ENCODE results near the gene FAM78A. TPM values are rescaled to one million over a fixed set of nuclear protein-coding genes. Genes with fewer than 3 reads are reported as not detected.

FAM78A gene
- total and polyA plus RNA-seq, 2 of the 8 experiments (the other 6 are each of a cell fraction or from before 2014, with no cell fraction given) = 3.1 TPM

- CTCF ChIA-PET (ENCODE audit: partially characterized antibody) = interaction anchor here (0.8 kb wide), 1 partner anchor 24 kb away, joined by 5 read pairs; no protein-coding TSS in a partner anchor
- TF ChIP-seq CBX5 (IDR thresholded peaks at IDR 0.05; ENCODE audit: low read depth, low read length) (no peak), TAF7 (optimal IDR thresholded peaks at IDR 0.05; ENCODE audit: borderline replicate concordance, low read depth, low read length) (no peak), SIN3A (conservative IDR thresholded peaks at IDR 0.05 in 1 of 2, IDR thresholded peaks at IDR 0.05 in 1 of 2; ENCODE audit: low read depth in 1 of 2, low read length in 2 of 2) (no peak), BCL11A (IDR thresholded peaks at IDR 0.05; ENCODE audit: low read depth in 2 of 2, low read length in 2 of 2) (no peak), RNF2 (IDR thresholded peaks at IDR 0.05; ENCODE audit: borderline replicate concordance, low read depth, low read length, missing control alignments, poor library complexity, severe bottlenecking) (no peak), MAFK (IDR thresholded peaks at IDR 0.05; ENCODE audit: low read depth, low read length) (no peak), SP1 (IDR thresholded peaks at IDR 0.05; ENCODE audit: low read depth, low read length) (no peak), CBX8 (IDR thresholded peaks at IDR 0.05; ENCODE audit: borderline replicate concordance, low read depth, low read length) (no peak), CTCF (IDR thresholded peaks at IDR 0.05; ENCODE audit: control extremely low read depth in 1 of 3, insufficient read depth in 1 of 3, low read depth in 1 of 3, low read length in 3 of 3) (no peak), ASH2L (IDR thresholded peaks at IDR 0.05; ENCODE audit: low read length) (no peak)
- TF ChIP-seq, protein P1, sequence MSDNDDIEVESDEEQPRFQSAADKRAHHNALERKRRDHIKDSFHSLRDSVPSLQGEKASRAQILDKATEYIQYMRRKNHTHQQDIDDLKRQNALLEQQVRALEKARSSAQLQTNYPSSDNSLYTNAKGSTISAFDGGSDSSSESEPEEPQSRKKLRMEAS (IDR thresholded peaks at IDR 0.05) = no peak
Observed at GRCh38 chr9:131312246-131312645, 35.9 kb upstream of the FAM78A start.

More at GRCh38 chr9:131312246-131312645, 35.9 kb upstream of the FAM78A start:
- H2BK20ac ChIP-seq (ENCODE audit: low read length) = no peak overlapping the region
- no peak overlapping the region for H3K27ac ChIP-seq (ENCODE audit: low read depth, low read length)
- H4K8ac ChIP-seq (ENCODE audit: extremely low read depth, insufficient read depth, low read length) = no peak overlapping the region
- H2BK5ac ChIP-seq (ENCODE audit: low read depth, low read length) = no peak overlapping the region
- H3K14ac ChIP-seq (ENCODE audit: insufficient read length) = no peak overlapping the region
- H3K4ac ChIP-seq (replicated peaks; ENCODE audit: insufficient read length, low read depth, low read length) = no peak overlapping the region
- no peaks in the 10 kb centered on the region for H3K36me3 ChIP-seq (ENCODE audit: control insufficient read depth in 2 of 4, insufficient read depth in 4 of 4, low read length in 3 of 4)
- no peak overlapping the region for H2BK120ac ChIP-seq (replicated peaks; ENCODE audit: low read depth, low read length)
- H3K79me1 ChIP-seq (ENCODE audit: low read depth, low read length) = no peaks in the 10 kb centered on the region
- H3K23me2 ChIP-seq (ENCODE audit: low read depth, low read length) = no peaks in the 10 kb centered on the region
- POLR2A ChIA-PET (ENCODE audit: partially characterized antibody) = no interaction called here
- H3K79me2 ChIP-seq (ENCODE audit: control insufficient read depth in 1 of 2, insufficient read depth in 2 of 2, low read length in 2 of 2) = no peaks in the 10 kb centered on the region
- H3K9me3 ChIP-seq (ENCODE audit: insufficient read depth in 2 of 2, low read depth in 1 of 2, low read length in 1 of 2) = no peaks in the 10 kb centered on the region
- no peak overlapping the region for H2AFZ ChIP-seq (ENCODE audit: low read length)
- H3K27me3 ChIP-seq (replicated peaks in 1 of 4; ENCODE audit: control insufficient read depth in 3 of 4, extremely low read depth in 1 of 4, insufficient read depth in 3 of 4, low read length in 3 of 4) = no peaks in the 10 kb centered on the region
- no peaks in the 10 kb centered on the region for H3K4me1 ChIP-seq (replicated peaks in 1 of 4; ENCODE audit: control insufficient read depth in 3 of 4, insufficient read depth in 4 of 4, low read length in 3 of 4)
- FAIRE-seq (no peak), DNase-seq (ENCODE audit: low read depth in 1 of 2, low spot score in 2 of 2) (no peak)
- H4K91ac ChIP-seq (replicated peaks; ENCODE audit: insufficient read length, low read length) = no peak overlapping the region
- H2BK15ac ChIP-seq (ENCODE audit: low read length) = no peak overlapping the region
- 95% methylated on average over 9 of the region's 9 CpGs; no CpG with 5 or more reads in 1 of the 2 experiments for WGBS, 2 experiments (ENCODE audit: extremely low coverage in 1 of 2, insufficient coverage in 1 of 2, insufficient read length in 1 of 2, insufficient replicate concordance in 2 of 2, low coverage in 1 of 2, low lambda C conversion rate in 2 of 2, missing lambda C conversion rate in 1 of 2)
- H2AK5ac ChIP-seq (ENCODE audit: low read depth, low read length) = no peak overlapping the region
- no peak overlapping the region for H3K56ac ChIP-seq (replicated peaks; ENCODE audit: insufficient read length, low read depth, low read length)
- no peak overlapping the region for H4K5ac ChIP-seq (ENCODE audit: insufficient read length, low read depth, low read length)
- no peak overlapping the region for H3K4me3 ChIP-seq (ENCODE audit: extremely low read depth in 1 of 4, insufficient read depth in 2 of 4, low read depth in 3 of 4, low read length in 4 of 4)
- H3K18ac ChIP-seq (ENCODE audit: extremely low read depth, low read length) = no peak overlapping the region
- no peak overlapping the region for H2BK12ac ChIP-seq (ENCODE audit: low read depth, low read length)
- H3K4me2 ChIP-seq (ENCODE audit: insufficient read depth in 1 of 2, low read depth in 2 of 2, low read length in 2 of 2) = no peak overlapping the region
- no peaks in the 10 kb centered on the region for H4K20me1 ChIP-seq (replicated peaks in 1 of 2; ENCODE audit: control insufficient read depth in 1 of 2, insufficient read depth in 2 of 2, low read length in 2 of 2)
- H3K9ac ChIP-seq (replicated peaks in 1 of 4; ENCODE audit: extremely low read depth in 1 of 4, low read depth in 3 of 4, low read length in 3 of 4) = no peak overlapping the region
- H3K23ac ChIP-seq (ENCODE audit: insufficient read length) = no peak overlapping the region

Measured in H1 (cell line).